ENCODE results near the gene HTRA2.

HTRA2 gene

GRCh38 chr2:74573747-74574562, 44.2 kb downstream of the HTRA2 start:
- H3K27ac ChIP-seq: no peak overlapping the region
- no peak for TF ChIP-seq CTCF (IDR thresholded peaks at IDR 0.05)
- TF ChIP-seq ZFX (IDR thresholded peaks at IDR 0.05; ENCODE audit: borderline replicate concordance): no peak

- TF ChIP-seq CTCF (IDR thresholded peaks at IDR 0.05) (no peak), ZFX (IDR thresholded peaks at IDR 0.05; ENCODE audit: borderline replicate concordance) (no peak)
- H3K27ac ChIP-seq: no peak overlapping the region
Measured at GRCh38 chr2:74575320-74575719, 45.6 kb downstream of the HTRA2 start.

GRCh38 chr2:74576211-74576862, 46.6 kb downstream of the HTRA2 start:
- TF ChIP-seq ZFX (IDR thresholded peaks at IDR 0.05; ENCODE audit: borderline replicate concordance) (no peak), CTCF (IDR thresholded peaks at IDR 0.05) (no peak)
- H3K27ac ChIP-seq: no peak overlapping the region

GRCh38 chr2:74576863-74577229, 47.1 kb downstream of the HTRA2 start:
- H3K27ac ChIP-seq: no peak overlapping the region
- TF ChIP-seq CTCF (IDR thresholded peaks at IDR 0.05) (no peak), ZFX (IDR thresholded peaks at IDR 0.05; ENCODE audit: borderline replicate concordance) (no peak)

GRCh38 chr2:74577448-74577847, 47.7 kb downstream of the HTRA2 start:
- TF ChIP-seq ZFX (IDR thresholded peaks at IDR 0.05; ENCODE audit: borderline replicate concordance): no peak
- no peak for TF ChIP-seq CTCF (IDR thresholded peaks at IDR 0.05)
- no peak overlapping the region for H3K27ac ChIP-seq

- no peak overlapping the region for H3K27ac ChIP-seq
- no peak for TF ChIP-seq ZFX (IDR thresholded peaks at IDR 0.05; ENCODE audit: borderline replicate concordance)
- TF ChIP-seq CTCF (IDR thresholded peaks at IDR 0.05): no peak
Measured at GRCh38 chr2:74578408-74578807, 48.7 kb downstream of the HTRA2 start.

GRCh38 chr2:74581463-74581862, 51.7 kb downstream of the HTRA2 start:
- TF ChIP-seq ZFX (IDR thresholded peaks at IDR 0.05; ENCODE audit: borderline replicate concordance): no peak
- no peak for TF ChIP-seq CTCF (IDR thresholded peaks at IDR 0.05)
- no peak overlapping the region for H3K27ac ChIP-seq
